SK-N-SH treated with all-trans-retinoic acid at 6 μM for 48 hours (cell line): Measurements from ENCODE around the gene PDE4B.

Experiments used
- ATAC-seq: fragments of 200-7000 bp; cut with Tn5 transposase; 3 replicates; pipeline ENCODE4 v1.9.1; 2020; ENCODE audit warnings: mild to moderate bottlenecking, moderate library complexity
- ARNTL ChIP-seq: fragments of 450-650 bp; formaldehyde crosslinking; IDR thresholded peaks from 2 replicates; pipeline ENCODE4 v1.5.0; 2020; ENCODE audit warnings: low read depth, mild to moderate bottlenecking, moderate library complexity, borderline replicate concordance
- CSDC2 ChIP-seq: fragments of 250-450 bp; sonication (Bioruptor Pico); IDR thresholded peaks from 2 replicates; pipeline ENCODE4 v1.5.0; 2020; ENCODE audit warnings: mild to moderate bottlenecking, moderate library complexity
- ESRRG ChIP-seq: fragments of 250-450 bp; sonication (Bioruptor Pico); IDR thresholded peaks from 2 replicates; pipeline ENCODE4 v1.6.1; 2021; ENCODE audit warnings: mild to moderate bottlenecking
- GLIS3 ChIP-seq: fragments of 250-450 bp; sonication (Bioruptor Pico); IDR thresholded peaks from 2 replicates; pipeline ENCODE4 v1.5.0; 2020; ENCODE audit warnings: mild to moderate bottlenecking, moderate library complexity
- ISL1 ChIP-seq: fragments of 250-450 bp; sonication (Bioruptor Pico); IDR thresholded peaks from 2 replicates; pipeline ENCODE4 v2.1.2; 2022; ENCODE audit warnings: mild to moderate bottlenecking, moderate library complexity
- OSR1 ChIP-seq: fragments of 250-450 bp; sonication (Bioruptor Pico); IDR thresholded peaks from 2 replicates; pipeline ENCODE4 v1.8.0; 2022; ENCODE audit warnings: moderate library complexity, mild to moderate bottlenecking, inconsistent platforms
- PPARA ChIP-seq: fragments of 250-450 bp; sonication (Bioruptor Pico); IDR thresholded peaks from 2 replicates; pipeline ENCODE4 v1.5.0; 2020; ENCODE audit warnings: mild to moderate bottlenecking, borderline replicate concordance
- RARB ChIP-seq: fragments of 250-450 bp; sonication (Bioruptor Pico); IDR thresholded peaks from 2 replicates; pipeline ENCODE4 v1.8.0; 2021; ENCODE audit warnings: mild to moderate bottlenecking, moderate library complexity
- SNAI2 ChIP-seq: fragments of 250-450 bp; sonication (Bioruptor Pico); IDR thresholded peaks from 2 replicates; pipeline ENCODE4 v1.5.0; 2020; ENCODE audit warnings: mild to moderate bottlenecking, moderate library complexity
- TCF4 ChIP-seq: fragments of 250-450 bp; sonication (Bioruptor Pico); IDR thresholded peaks from 2 replicates; pipeline ENCODE4 v1.8.0; 2021; ENCODE audit warnings: mild to moderate bottlenecking, moderate library complexity, borderline replicate concordance
- TOX ChIP-seq: fragments of 250-450 bp; sonication (Bioruptor Pico); IDR thresholded peaks from 2 replicates; pipeline ENCODE4 v1.8.0; 2021; ENCODE audit warnings: mild to moderate bottlenecking, moderate library complexity, borderline replicate concordance
- ZC3H10 ChIP-seq: fragments of 250-450 bp; sonication (Bioruptor Pico); IDR thresholded peaks from 2 replicates; pipeline ENCODE4 v1.5.1; 2021; ENCODE audit warnings: mild to moderate bottlenecking, moderate library complexity
- ZFP3 ChIP-seq: fragments of 250-450 bp; sonication (Bioruptor Pico); IDR thresholded peaks from 2 replicates; pipeline ENCODE4 v1.5.0; 2020; ENCODE audit warnings: mild to moderate bottlenecking, moderate library complexity
- ZFP30 ChIP-seq: fragments of 450-650 bp; formaldehyde crosslinking; IDR thresholded peaks from 2 replicates; pipeline ENCODE4 v1.5.0; 2022; ENCODE audit warnings: mild to moderate bottlenecking, moderate library complexity
- ZNF565 ChIP-seq: fragments of 450-650 bp; formaldehyde crosslinking; conservative IDR thresholded peaks from 2 replicates; pipeline ENCODE4 v1.5.0; 2020; ENCODE audit warnings: low read depth, mild to moderate bottlenecking, moderate library complexity
- ZNF70 ChIP-seq: fragments of 450-650 bp; formaldehyde crosslinking; IDR thresholded peaks from 2 replicates; pipeline ENCODE4 v1.5.0; 2020; ENCODE audit warnings: mild to moderate bottlenecking, moderate library complexity
- ZNF8 ChIP-seq: fragments of 450-650 bp; formaldehyde crosslinking; IDR thresholded peaks from 2 replicates; pipeline ENCODE4 v1.5.0; 2020; ENCODE audit warnings: mild to moderate bottlenecking, moderate library complexity
- TF ChIP-seq, protein P1 (sequence below): fragments of 250-450 bp; sonication (Bioruptor Pico); IDR thresholded peaks from 2 replicates; pipeline ENCODE4 v1.8.0; 2020; ENCODE audit warnings: mild to moderate bottlenecking, moderate library complexity, borderline replicate concordance
- TF ChIP-seq, protein P2 (sequence below): fragments of 250-450 bp; sonication (Bioruptor Pico); IDR thresholded peaks from 2 replicates; pipeline ENCODE4 v1.8.0; 2021; ENCODE audit warnings: low read depth, mild to moderate bottlenecking, moderate library complexity, borderline replicate concordance
- TF ChIP-seq, protein P3 (sequence below): fragments of 250-450 bp; sonication (Bioruptor Pico); IDR thresholded peaks from 2 replicates; pipeline ENCODE4 v1.5.1; 2021; ENCODE audit warnings: mild to moderate bottlenecking, moderate library complexity
- TF ChIP-seq, protein P4 (sequence below): fragments of 250-450 bp; sonication (Bioruptor Pico); IDR thresholded peaks from 2 replicates; pipeline ENCODE4 v1.5.0; 2020; ENCODE audit warnings: mild to moderate bottlenecking, moderate library complexity
- TF ChIP-seq, protein P5 (sequence below): fragments of 250-450 bp; sonication (Bioruptor Pico); IDR thresholded peaks from 2 replicates; pipeline ENCODE4 v1.5.1; 2020; ENCODE audit warnings: low read depth, mild to moderate bottlenecking, moderate library complexity

PDE4B gene

DNA sequence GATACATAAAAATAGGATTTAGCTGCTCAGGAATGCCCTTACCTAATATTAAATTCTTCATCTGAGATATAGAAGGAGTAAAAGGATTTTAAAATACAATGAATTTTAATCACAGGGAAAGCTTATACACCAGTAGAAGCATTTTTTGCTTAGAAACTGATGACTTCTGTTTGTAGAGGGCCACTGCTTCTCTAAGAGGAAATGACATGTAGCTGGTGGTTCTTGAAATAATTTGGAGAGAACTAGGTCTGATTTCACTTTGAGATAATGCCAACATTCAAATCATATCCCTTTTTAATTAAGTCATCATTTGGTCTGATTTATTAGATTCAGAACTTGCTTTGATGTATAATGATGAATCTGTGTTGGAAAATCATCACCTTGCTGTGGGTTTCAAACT, 574.7 kb downstream of the PDE4B start:
- ATAC-seq, result no peak
- no peak for TF ChIP-seq ZC3H10 (CRISPR knock-in tag)
- TF ChIP-seq, protein P1, sequence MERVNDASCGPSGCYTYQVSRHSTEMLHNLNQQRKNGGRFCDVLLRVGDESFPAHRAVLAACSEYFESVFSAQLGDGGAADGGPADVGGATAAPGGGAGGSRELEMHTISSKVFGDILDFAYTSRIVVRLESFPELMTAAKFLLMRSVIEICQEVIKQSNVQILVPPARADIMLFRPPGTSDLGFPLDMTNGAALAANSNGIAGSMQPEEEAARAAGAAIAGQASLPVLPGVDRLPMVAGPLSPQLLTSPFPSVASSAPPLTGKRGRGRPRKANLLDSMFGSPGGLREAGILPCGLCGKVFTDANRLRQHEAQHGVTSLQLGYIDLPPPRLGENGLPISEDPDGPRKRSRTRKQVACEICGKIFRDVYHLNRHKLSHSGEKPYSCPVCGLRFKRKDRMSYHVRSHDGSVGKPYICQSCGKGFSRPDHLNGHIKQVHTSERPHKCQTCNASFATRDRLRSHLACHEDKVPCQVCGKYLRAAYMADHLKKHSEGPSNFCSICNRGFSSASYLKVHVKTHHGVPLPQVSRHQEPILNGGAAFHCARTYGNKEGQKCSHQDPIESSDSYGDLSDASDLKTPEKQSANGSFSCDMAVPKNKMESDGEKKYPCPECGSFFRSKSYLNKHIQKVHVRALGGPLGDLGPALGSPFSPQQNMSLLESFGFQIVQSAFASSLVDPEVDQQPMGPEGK (CRISPR knock-in tag), result no peak
- no peak for TF ChIP-seq PPARA (CRISPR knock-in tag)
- TF ChIP-seq, protein P2, sequence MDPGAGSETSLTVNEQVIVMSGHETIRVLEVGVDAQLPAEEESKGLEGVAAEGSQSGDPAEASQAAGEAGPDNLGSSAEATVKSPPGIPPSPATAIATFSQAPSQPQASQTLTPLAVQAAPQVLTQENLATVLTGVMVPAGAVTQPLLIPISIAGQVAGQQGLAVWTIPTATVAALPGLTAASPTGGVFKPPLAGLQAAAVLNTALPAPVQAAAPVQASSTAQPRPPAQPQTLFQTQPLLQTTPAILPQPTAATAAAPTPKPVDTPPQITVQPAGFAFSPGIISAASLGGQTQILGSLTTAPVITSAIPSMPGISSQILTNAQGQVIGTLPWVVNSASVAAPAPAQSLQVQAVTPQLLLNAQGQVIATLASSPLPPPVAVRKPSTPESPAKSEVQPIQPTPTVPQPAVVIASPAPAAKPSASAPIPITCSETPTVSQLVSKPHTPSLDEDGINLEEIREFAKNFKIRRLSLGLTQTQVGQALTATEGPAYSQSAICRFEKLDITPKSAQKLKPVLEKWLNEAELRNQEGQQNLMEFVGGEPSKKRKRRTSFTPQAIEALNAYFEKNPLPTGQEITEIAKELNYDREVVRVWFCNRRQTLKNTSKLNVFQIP (CRISPR knock-in tag), result no peak
- TF ChIP-seq ESRRG (CRISPR knock-in tag), result no peak
- no peak for TF ChIP-seq ZFP3 (CRISPR knock-in tag)
- TF ChIP-seq, protein P3, sequence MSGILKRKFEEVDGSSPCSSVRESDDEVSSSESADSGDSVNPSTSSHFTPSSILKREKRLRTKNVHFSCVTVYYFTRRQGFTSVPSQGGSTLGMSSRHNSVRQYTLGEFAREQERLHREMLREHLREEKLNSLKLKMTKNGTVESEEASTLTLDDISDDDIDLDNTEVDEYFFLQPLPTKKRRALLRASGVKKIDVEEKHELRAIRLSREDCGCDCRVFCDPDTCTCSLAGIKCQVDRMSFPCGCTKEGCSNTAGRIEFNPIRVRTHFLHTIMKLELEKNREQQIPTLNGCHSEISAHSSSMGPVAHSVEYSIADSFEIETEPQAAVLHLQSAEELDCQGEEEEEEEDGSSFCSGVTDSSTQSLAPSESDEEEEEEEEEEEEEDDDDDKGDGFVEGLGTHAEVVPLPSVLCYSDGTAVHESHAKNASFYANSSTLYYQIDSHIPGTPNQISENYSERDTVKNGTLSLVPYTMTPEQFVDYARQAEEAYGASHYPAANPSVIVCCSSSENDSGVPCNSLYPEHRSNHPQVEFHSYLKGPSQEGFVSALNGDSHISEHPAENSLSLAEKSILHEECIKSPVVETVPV (CRISPR knock-in tag), result no peak
- no peak for TF ChIP-seq RARB (CRISPR knock-in tag)
- TF ChIP-seq GLIS3 (CRISPR knock-in tag), result no peak
- no peak for TF ChIP-seq ARNTL (CRISPR knock-in tag)

DNA sequence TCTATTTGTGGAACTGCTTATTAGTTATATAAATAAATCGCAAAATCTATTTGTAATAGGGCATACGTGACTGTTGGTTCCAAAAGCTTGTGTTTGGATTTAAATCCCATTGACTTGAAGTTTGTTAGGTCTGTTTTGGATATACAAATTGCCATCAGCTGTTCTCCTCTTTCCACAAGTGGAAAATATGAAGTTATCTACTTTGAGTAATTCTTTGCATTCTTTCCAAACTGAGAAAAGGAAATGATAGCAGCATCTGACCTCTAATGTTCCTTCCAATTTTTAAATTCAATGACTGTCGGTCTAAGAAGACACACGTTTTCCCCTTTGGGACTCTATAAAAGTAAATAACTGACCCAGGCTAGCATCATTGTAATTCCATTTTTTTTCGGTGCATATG, 575.6 kb downstream of the PDE4B start:
- no peak for TF ChIP-seq GLIS3 (CRISPR knock-in tag)
- TF ChIP-seq ZFP30 (CRISPR knock-in tag), result no peak
- no peak for TF ChIP-seq ZNF70 (CRISPR knock-in tag)
- TF ChIP-seq ZFP3 (CRISPR knock-in tag), result no peak
- TF ChIP-seq PPARA (CRISPR knock-in tag), result no peak
- no peak for TF ChIP-seq ZNF8 (CRISPR knock-in tag)
- TF ChIP-seq CSDC2, result no peak
- TF ChIP-seq, protein P1 (CRISPR knock-in tag), result no peak
- TF ChIP-seq, protein P2 (CRISPR knock-in tag), result no peak
- TF ChIP-seq, protein P4, sequence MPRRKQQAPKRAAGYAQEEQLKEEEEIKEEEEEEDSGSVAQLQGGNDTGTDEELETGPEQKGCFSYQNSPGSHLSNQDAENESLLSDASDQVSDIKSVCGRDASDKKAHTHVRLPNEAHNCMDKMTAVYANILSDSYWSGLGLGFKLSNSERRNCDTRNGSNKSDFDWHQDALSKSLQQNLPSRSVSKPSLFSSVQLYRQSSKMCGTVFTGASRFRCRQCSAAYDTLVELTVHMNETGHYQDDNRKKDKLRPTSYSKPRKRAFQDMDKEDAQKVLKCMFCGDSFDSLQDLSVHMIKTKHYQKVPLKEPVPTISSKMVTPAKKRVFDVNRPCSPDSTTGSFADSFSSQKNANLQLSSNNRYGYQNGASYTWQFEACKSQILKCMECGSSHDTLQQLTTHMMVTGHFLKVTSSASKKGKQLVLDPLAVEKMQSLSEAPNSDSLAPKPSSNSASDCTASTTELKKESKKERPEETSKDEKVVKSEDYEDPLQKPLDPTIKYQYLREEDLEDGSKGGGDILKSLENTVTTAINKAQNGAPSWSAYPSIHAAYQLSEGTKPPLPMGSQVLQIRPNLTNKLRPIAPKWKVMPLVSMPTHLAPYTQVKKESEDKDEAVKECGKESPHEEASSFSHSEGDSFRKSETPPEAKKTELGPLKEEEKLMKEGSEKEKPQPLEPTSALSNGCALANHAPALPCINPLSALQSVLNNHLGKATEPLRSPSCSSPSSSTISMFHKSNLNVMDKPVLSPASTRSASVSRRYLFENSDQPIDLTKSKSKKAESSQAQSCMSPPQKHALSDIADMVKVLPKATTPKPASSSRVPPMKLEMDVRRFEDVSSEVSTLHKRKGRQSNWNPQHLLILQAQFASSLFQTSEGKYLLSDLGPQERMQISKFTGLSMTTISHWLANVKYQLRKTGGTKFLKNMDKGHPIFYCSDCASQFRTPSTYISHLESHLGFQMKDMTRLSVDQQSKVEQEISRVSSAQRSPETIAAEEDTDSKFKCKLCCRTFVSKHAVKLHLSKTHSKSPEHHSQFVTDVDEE (CRISPR knock-in tag), result no peak
- TF ChIP-seq, protein P5, sequence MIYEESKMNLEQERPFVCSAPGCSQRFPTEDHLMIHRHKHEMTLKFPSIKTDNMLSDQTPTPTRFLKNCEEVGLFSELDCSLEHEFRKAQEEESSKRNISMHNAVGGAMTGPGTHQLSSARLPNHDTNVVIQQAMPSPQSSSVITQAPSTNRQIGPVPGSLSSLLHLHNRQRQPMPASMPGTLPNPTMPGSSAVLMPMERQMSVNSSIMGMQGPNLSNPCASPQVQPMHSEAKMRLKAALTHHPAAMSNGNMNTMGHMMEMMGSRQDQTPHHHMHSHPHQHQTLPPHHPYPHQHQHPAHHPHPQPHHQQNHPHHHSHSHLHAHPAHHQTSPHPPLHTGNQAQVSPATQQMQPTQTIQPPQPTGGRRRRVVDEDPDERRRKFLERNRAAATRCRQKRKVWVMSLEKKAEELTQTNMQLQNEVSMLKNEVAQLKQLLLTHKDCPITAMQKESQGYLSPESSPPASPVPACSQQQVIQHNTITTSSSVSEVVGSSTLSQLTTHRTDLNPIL, result no peak
- no peak for TF ChIP-seq SNAI2
- no peak for TF ChIP-seq ISL1 (CRISPR knock-in tag)
- no peak for TF ChIP-seq OSR1 (CRISPR knock-in tag)
- no peak for TF ChIP-seq TOX (CRISPR knock-in tag)
- no peak for TF ChIP-seq RARB (CRISPR knock-in tag)
- TF ChIP-seq TCF4 (CRISPR knock-in tag), result no peak
- TF ChIP-seq ZNF565, result no peak
- no peak for TF ChIP-seq ZC3H10 (CRISPR knock-in tag)
- no peak for ATAC-seq
